HepG2 (cell line): ENCODE results near the gene CHPF. TPM values are rescaled to one million over a fixed set of nuclear protein-coding genes. Genes with fewer than 3 reads are reported as not detected.

Source experiments
- ARHGAP35 ChIP-seq: sonication (generic); formaldehyde crosslinking; IDR thresholded peaks from 2 replicates; pipeline ENCODE4 v1.9.0; 2022; ENCODE audit warnings: mild to moderate bottlenecking, inconsistent platforms, moderate library complexity, missing genetic modification reagents, borderline replicate concordance
- CEBPG ChIP-seq: IDR thresholded peaks from 2 replicates; pipeline ENCODE4 v1.6.1; 2016
- CHD2 ChIP-seq: IDR thresholded peaks from 2 replicates; pipeline ENCODE4 v1.6.1; 2011; ENCODE audit warnings: low read depth, low read length, improper control_type of control experiment
- GATAD2A ChIP-seq: IDR thresholded peaks from 2 replicates; pipeline ENCODE4 v1.6.1; 2016
- HCFC1 ChIP-seq: fragments of 150-350 bp; IDR thresholded peaks from 2 replicates; pipeline ENCODE4 v1.6.1; 2014; ENCODE audit warnings: low read depth, low read length
- HNRNPH1 ChIP-seq: fragments of 200-400 bp; formaldehyde crosslinking; optimal IDR thresholded peaks from 2 replicates; pipeline ENCODE3; 2017; ENCODE audit warnings: mild to moderate bottlenecking, low read depth, low read length
- HOXA5 ChIP-seq: sonication (generic); formaldehyde crosslinking; IDR thresholded peaks from 2 replicates; pipeline ENCODE4 v1.4.0; 2020; ENCODE audit warnings: missing genetic modification reagents
- PRPF4 ChIP-seq: fragments of 200-400 bp; formaldehyde crosslinking; IDR thresholded peaks from 2 replicates; pipeline ENCODE4 v1.6.1; 2016; ENCODE audit warnings: low read length, low read depth; ENCODE audit not compliant: poor library complexity, severe bottlenecking
- SALL1 ChIP-seq: sonication (generic); formaldehyde crosslinking; IDR thresholded peaks from 2 replicates; pipeline ENCODE4 v1.8.0; 2022; ENCODE audit warnings: mild to moderate bottlenecking, missing genetic modification reagents
- SMARCE1 ChIP-seq: fragments of 450-650 bp; IDR thresholded peaks from 2 replicates; pipeline ENCODE4 v1.6.1; 2017; ENCODE audit warnings: borderline replicate concordance
- SMYD3 ChIP-seq: sonication (generic); formaldehyde crosslinking; IDR thresholded peaks from 2 replicates; pipeline ENCODE4 v1.8.1; 2023; ENCODE audit warnings: mild to moderate bottlenecking, missing genetic modification reagents
- TBP ChIP-seq: sonication (generic); formaldehyde crosslinking; IDR thresholded peaks from 2 replicates; pipeline ENCODE4 v1.5.0; 2020; ENCODE audit warnings: missing genetic modification reagents
- THYN1 ChIP-seq: sonication (generic); formaldehyde crosslinking; IDR thresholded peaks from 2 replicates; pipeline ENCODE4 v1.8.1; 2023; ENCODE audit warnings: low read depth, mild to moderate bottlenecking, moderate library complexity, missing genetic modification reagents, borderline replicate concordance
- TOPORS ChIP-seq: sonication (generic); formaldehyde crosslinking; IDR thresholded peaks from 2 replicates; pipeline ENCODE4 v1.8.0; 2023; ENCODE audit warnings: mild to moderate bottlenecking, missing genetic modification reagents
- ZBTB33 ChIP-seq: sonication (generic); formaldehyde crosslinking; IDR thresholded peaks from 2 replicates; pipeline ENCODE4 v1.4.0; 2020; ENCODE audit warnings: missing genetic modification reagents
- ZNF20 ChIP-seq: sonication (generic); formaldehyde crosslinking; IDR thresholded peaks from 2 replicates; pipeline ENCODE4 v1.4.0; 2020; ENCODE audit warnings: mild to moderate bottlenecking, moderate library complexity, missing genetic modification reagents
- ZNF274 ChIP-seq: sonication (generic); formaldehyde crosslinking; IDR thresholded peaks from 2 replicates; pipeline ENCODE4 v1.5.1; 2020; ENCODE audit warnings: mild to moderate bottlenecking, missing genetic modification reagents
- ZNF282 ChIP-seq: fragments of 450-650 bp; IDR thresholded peaks from 2 replicates; pipeline ENCODE4 v1.6.1; 2018; ENCODE audit not compliant: partially characterized antibody
- ZNF598 ChIP-seq: sonication (generic); formaldehyde crosslinking; IDR thresholded peaks from 2 replicates; pipeline ENCODE4 v1.5.1; 2020; ENCODE audit warnings: mild to moderate bottlenecking, missing genetic modification reagents, borderline replicate concordance
- ZNF607 ChIP-seq: sonication (generic); formaldehyde crosslinking; IDR thresholded peaks from 2 replicates; pipeline ENCODE4 v1.5.1; 2020; ENCODE audit warnings: missing genetic modification reagents, mild to moderate bottlenecking, borderline replicate concordance
- ZNF652 ChIP-seq: IDR thresholded peaks from 2 replicates; pipeline ENCODE4 v1.6.1; 2016; ENCODE audit warnings: low read depth, borderline replicate concordance
- ZNF790 ChIP-seq: sonication (generic); formaldehyde crosslinking; IDR thresholded peaks from 2 replicates; pipeline ENCODE4 v1.8.0; 2022; ENCODE audit warnings: missing genetic modification reagents, mild to moderate bottlenecking, borderline replicate concordance
- ZNF800 ChIP-seq: sonication (generic); formaldehyde crosslinking; IDR thresholded peaks from 2 replicates; pipeline ENCODE4 v1.4.0; 2020; ENCODE audit warnings: missing genetic modification reagents
- ZNF83 ChIP-seq: sonication (generic); formaldehyde crosslinking; IDR thresholded peaks from 2 replicates; pipeline ENCODE4 v1.4.0; 2020; ENCODE audit warnings: missing genetic modification reagents, mild to moderate bottlenecking, borderline replicate concordance
- ZNF839 ChIP-seq: sonication (generic); formaldehyde crosslinking; IDR thresholded peaks from 2 replicates; pipeline ENCODE4 v1.4.0; 2020; ENCODE audit warnings: missing genetic modification reagents, mild to moderate bottlenecking, borderline replicate concordance
- polyA plus RNA-seq, 8 experiments: library from polyadenylated mRNA; depleted of rRNA in 3 of 8; stranded (reverse) in 7 of 8; unstranded in 1 of 8; fragments of >200 nt; fragmentation: Illumina TruSeq in 4 of 8; extraction: Trizol in 4 of 8; gene quantifications; 2 replicates each; pipeline versions ENCODE4 v1.2.1 to v1.2.3, GENCODE V29; 2011 to 2016; ENCODE audit warnings: low read depth in 4 of 8, missing spikeins in 1 of 8, mixed read lengths in 1 of 8; ENCODE audit not compliant: insufficient read depth in 1 of 8
- total RNA-seq, 5 experiments: library from RNA; depleted of rRNA; stranded (reverse); fragments of >200 nt; fragmentation: Illumina TruSeq; extraction: Trizol; gene quantifications; 2 replicates each; pipeline ENCODE4 v1.2.3, GENCODE V29; 2016; ENCODE audit warnings: low read depth in 1 of 5
- TF ChIP-seq, protein P1 (sequence below): sonication (generic); formaldehyde crosslinking; IDR thresholded peaks from 2 replicates; pipeline ENCODE4 v1.8.1; 2023; ENCODE audit warnings: mild to moderate bottlenecking, missing genetic modification reagents
- TF ChIP-seq, protein P2 (sequence below): IDR thresholded peaks from 2 replicates; pipeline ENCODE4 v1.6.1; 2016; ENCODE audit warnings: mild to moderate bottlenecking, missing biosample characterization, missing genetic modification reagents

Gene CHPF
- total and polyA plus RNA-seq, 2 of the 13 experiments (the other 11 are each of a cell fraction or from before 2014, with no cell fraction given) = 79.6 to 111 TPM

- peak; percentile 81; the same call in 1 of the 2 replicates for TF ChIP-seq ZNF83 (CRISPR knock-in tag)
- TF ChIP-seq ZNF607 (CRISPR knock-in tag) = peak; percentile 91
- TF ChIP-seq ZNF800 (CRISPR knock-in tag) = no peak; the same call in 1 of the 2 replicates
- TF ChIP-seq SALL1 = peak; percentile 84
- no peak for TF ChIP-seq SMARCE1
- no peak for TF ChIP-seq CEBPG
- TF ChIP-seq ZNF598 (CRISPR knock-in tag) = no peak
- TF ChIP-seq CHD2 = peak; percentile 15; the same call in 1 of the 2 replicates
- TF ChIP-seq ZBTB33 (CRISPR knock-in tag) = no peak
- no peak for TF ChIP-seq TBP (CRISPR knock-in tag)
- TF ChIP-seq GATAD2A (CRISPR knock-in tag) = peak; percentile 11; the same call in 1 of the 2 replicates
- no peak for TF ChIP-seq PRPF4
- peak; percentile 18; the same call in 1 of the 2 replicates for TF ChIP-seq ZNF274 (CRISPR knock-in tag)
- peak; percentile 98 for TF ChIP-seq ZNF839 (CRISPR knock-in tag)
- TF ChIP-seq HCFC1 = no peak
- peak; percentile 85; the same call in 1 of the 2 replicates for TF ChIP-seq ZNF20 (CRISPR knock-in tag)
- TF ChIP-seq TOPORS (CRISPR knock-in tag) = peak; percentile 66
- no peak for TF ChIP-seq ZNF282
- TF ChIP-seq, protein P1, sequence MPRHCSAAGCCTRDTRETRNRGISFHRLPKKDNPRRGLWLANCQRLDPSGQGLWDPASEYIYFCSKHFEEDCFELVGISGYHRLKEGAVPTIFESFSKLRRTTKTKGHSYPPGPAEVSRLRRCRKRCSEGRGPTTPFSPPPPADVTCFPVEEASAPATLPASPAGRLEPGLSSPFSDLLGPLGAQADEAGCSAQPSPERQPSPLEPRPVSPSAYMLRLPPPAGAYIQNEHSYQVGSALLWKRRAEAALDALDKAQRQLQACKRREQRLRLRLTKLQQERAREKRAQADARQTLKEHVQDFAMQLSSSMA = peak; percentile 69; the same call in 1 of the 2 replicates
- no peak for TF ChIP-seq THYN1 (CRISPR knock-in tag)
- no peak for TF ChIP-seq HNRNPH1
- peak; percentile 98 for TF ChIP-seq ARHGAP35 (CRISPR knock-in tag)
- no peak for TF ChIP-seq SMYD3
- TF ChIP-seq HOXA5 (CRISPR knock-in tag) = peak; percentile 54; the same call in 1 of the 2 replicates
- peak; percentile 59; the same call in 1 of the 2 replicates for TF ChIP-seq ZNF790 (CRISPR knock-in tag)
- TF ChIP-seq, protein P2, sequence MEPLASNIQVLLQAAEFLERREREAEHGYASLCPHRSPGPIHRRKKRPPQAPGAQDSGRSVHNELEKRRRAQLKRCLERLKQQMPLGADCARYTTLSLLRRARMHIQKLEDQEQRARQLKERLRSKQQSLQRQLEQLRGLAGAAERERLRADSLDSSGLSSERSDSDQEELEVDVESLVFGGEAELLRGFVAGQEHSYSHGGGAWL (CRISPR knock-in tag) = peak; percentile 93
- TF ChIP-seq ZNF652 = no peak
Measured at GRCh38 chr2:219552382-219553167, 9.0 kb upstream of the CHPF start (continued).
